ENCODE data around the gene MYO3B. TPM values are rescaled to one million over a fixed set of nuclear protein-coding genes. Genes with fewer than 3 reads are reported as not detected.

The MYO3B gene
- polyA plus RNA-seq, 1 donor (not counting 4 experiments of a cell fraction or from before 2014, with no cell fraction given): 4.4 TPM

GRCh38 chr2:170391018-170391417, 213.1 kb downstream of the MYO3B start:
- H3K9me1 ChIP-seq (ENCODE audit: control insufficient read depth, extremely low read depth, insufficient read depth, low read length): no peaks in the 10 kb centered on the region
- H4K20me1 ChIP-seq (ENCODE audit: control insufficient read depth, extremely low read depth, insufficient read depth, low read length): no peaks in the 10 kb centered on the region
- no peak overlapping the region for H3K9ac ChIP-seq (ENCODE audit: control insufficient read depth, extremely low read depth, insufficient read depth, low read length)
- TF ChIP-seq CTCF (optimal IDR thresholded peaks at IDR 0.05 in 1 of 3, IDR thresholded peaks at IDR 0.05 in 1 of 3, conservative IDR thresholded peaks at IDR 0.05 in 1 of 3; ENCODE audit: extremely low read depth in 1 of 3, insufficient read depth in 2 of 3, low read length in 3 of 3) (no peak), EZH2 (IDR thresholded peaks at IDR 0.05; ENCODE audit: low read length) (no peak)
- FAIRE-seq (no peak), DNase-seq (ENCODE audit: low read depth, low spot score) (no peak)
- no peak overlapping the region for H3K4me2 ChIP-seq (ENCODE audit: control insufficient read depth, extremely low read depth, insufficient read depth, low read depth, low read length)
- H3K79me2 ChIP-seq (ENCODE audit: control insufficient read depth, insufficient read depth, low read length): no peaks in the 10 kb centered on the region
- no peak overlapping the region for H3K27ac ChIP-seq (ENCODE audit: control insufficient read depth, insufficient read depth, low read length)
- H3K36me3 ChIP-seq (ENCODE audit: control insufficient read depth in 2 of 2, extremely low read depth in 1 of 2, insufficient read depth in 2 of 2, low read length in 2 of 2): peaks cover 0 to 2% of the 10 kb centered on the region in 2 experiments
- H3K27me3 ChIP-seq (ENCODE audit: control insufficient read depth, extremely low read depth, insufficient read depth, low read length): no peaks in the 10 kb centered on the region
- H2AFZ ChIP-seq (ENCODE audit: control insufficient read depth, low read length): no peak overlapping the region
- dilution Hi-C loops (cut with MboI; ENCODE audit: extremely low pct_ligation_motif_present, low sequenced_read_pairs): no loop called here
- H3K4me3 ChIP-seq (ENCODE audit: control insufficient read depth in 2 of 3, extremely low read depth in 1 of 3, insufficient read depth in 2 of 3, low read depth in 1 of 3, low read length in 3 of 3): no peak overlapping the region
- H3K4me1 ChIP-seq (ENCODE audit: control insufficient read depth, extremely low read depth, insufficient read depth, low read length): no peaks in the 10 kb centered on the region
- no peaks in the 10 kb centered on the region for H3K9me3 ChIP-seq (ENCODE audit: control insufficient read depth, low read depth, low read length)

- FAIRE-seq: no peak
- Histone ChIP-seq H3K4me1 (ENCODE audit: control insufficient read depth, extremely low read depth, insufficient read depth, low read length) (no peaks in the 10 kb centered on the region), H3K27ac (ENCODE audit: control insufficient read depth, insufficient read depth, low read length) (no peak overlapping the region), H3K79me2 (ENCODE audit: control insufficient read depth, insufficient read depth, low read length) (no peaks in the 10 kb centered on the region), H3K4me2 (ENCODE audit: control insufficient read depth, extremely low read depth, insufficient read depth, low read depth, low read length) (no peak overlapping the region), H3K9ac (ENCODE audit: control insufficient read depth, extremely low read depth, insufficient read depth, low read length) (no peak overlapping the region), H3K9me1 (ENCODE audit: control insufficient read depth, extremely low read depth, insufficient read depth, low read length) (no peaks in the 10 kb centered on the region), H4K20me1 (ENCODE audit: control insufficient read depth, extremely low read depth, insufficient read depth, low read length) (no peaks in the 10 kb centered on the region), H3K36me3 (ENCODE audit: control insufficient read depth in 2 of 2, extremely low read depth in 1 of 2, insufficient read depth in 2 of 2, low read length in 2 of 2) (peaks cover 0 to 2% of the 10 kb centered on the region in 2 experiments), H3K9me3 (ENCODE audit: control insufficient read depth, low read depth, low read length) (no peaks in the 10 kb centered on the region), H3K4me3 (ENCODE audit: control insufficient read depth in 2 of 3, extremely low read depth in 1 of 3, insufficient read depth in 2 of 3, low read depth in 1 of 3, low read length in 3 of 3) (no peak overlapping the region), H2AFZ (ENCODE audit: control insufficient read depth, low read length) (no peak overlapping the region), H3K27me3 (ENCODE audit: control insufficient read depth, extremely low read depth, insufficient read depth, low read length) (no peaks in the 10 kb centered on the region)
- no peak for TF ChIP-seq EZH2 (IDR thresholded peaks at IDR 0.05; ENCODE audit: low read length)
- no peak for TF ChIP-seq CTCF (optimal IDR thresholded peaks at IDR 0.05 in 1 of 3, IDR thresholded peaks at IDR 0.05 in 1 of 3, conservative IDR thresholded peaks at IDR 0.05 in 1 of 3; ENCODE audit: extremely low read depth in 1 of 3, insufficient read depth in 2 of 3, low read length in 3 of 3)
- dilution Hi-C loops (cut with MboI; ENCODE audit: extremely low pct_ligation_motif_present, low sequenced_read_pairs): no loop called here
- DNase-seq (ENCODE audit: low read depth, low spot score): no peak
Measured at GRCh38 chr2:170391697-170392096, 213.8 kb downstream of the MYO3B start.
